IPS-11a (cell line): ENCODE results near the gene RTP4.

Source experiments
- H3K4me3 ChIP-seq: one replicate; pipeline ENCODE4 v1.5.1; 2013; ENCODE audit warnings: low read depth, low read length, control low read depth

Gene RTP4, protein sequence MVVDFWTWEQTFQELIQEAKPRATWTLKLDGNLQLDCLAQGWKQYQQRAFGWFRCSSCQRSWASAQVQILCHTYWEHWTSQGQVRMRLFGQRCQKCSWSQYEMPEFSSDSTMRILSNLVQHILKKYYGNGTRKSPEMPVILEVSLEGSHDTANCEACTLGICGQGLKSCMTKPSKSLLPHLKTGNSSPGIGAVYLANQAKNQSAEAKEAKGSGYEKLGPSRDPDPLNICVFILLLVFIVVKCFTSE

GRCh38 chr3:187368251-187369088, at the start of gene RTP4:
TSS of gene RTP4 (plus strand) at chr3:187368385. CDS start at chr3:187368442, 57 bp downstream.
- no peak within 1 kb of the TSS for H3K4me3 ChIP-seq

DNA sequence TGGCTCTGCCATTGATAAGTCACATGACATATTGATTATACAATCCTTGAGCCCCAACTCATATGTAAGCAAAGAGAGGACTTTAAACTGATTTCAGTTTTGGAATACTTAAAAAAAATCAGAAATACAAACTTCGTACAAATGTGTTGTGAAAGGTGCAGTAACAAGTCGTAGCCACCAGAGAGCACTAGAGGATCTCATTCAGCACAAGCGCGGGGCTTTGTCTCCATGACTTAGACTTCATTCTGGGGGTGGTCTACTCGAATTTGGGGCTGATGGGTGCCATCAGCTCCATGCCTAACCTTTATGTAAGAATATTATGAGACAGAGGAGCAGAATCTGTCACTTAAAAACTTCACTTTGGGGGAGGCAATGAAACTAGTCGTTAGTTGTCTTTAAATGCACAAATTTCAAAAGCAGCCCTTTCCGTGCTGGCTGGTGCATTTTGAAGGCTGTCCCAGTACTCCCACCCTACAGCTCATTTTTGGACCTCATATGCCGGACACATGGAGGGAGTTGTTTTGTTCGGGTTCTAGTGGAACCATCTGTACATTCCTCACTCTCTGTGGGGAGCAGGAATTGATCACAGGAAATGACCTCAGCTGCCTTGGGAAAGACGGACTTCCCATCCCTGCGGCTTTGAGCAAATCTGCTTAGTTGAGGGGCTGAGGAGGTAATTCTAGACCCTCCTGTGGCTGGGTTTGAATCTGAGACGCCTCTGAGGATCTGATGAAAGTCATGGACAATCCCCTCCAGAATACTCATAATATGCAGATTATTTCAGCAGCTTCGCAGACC, 49.2 kb upstream of the RTP4 start:
- H3K4me3 ChIP-seq: no peak overlapping the region

GRCh38 chr3:187319699-187320302, 48.4 kb upstream of the RTP4 start:
- H3K4me3 ChIP-seq: no peak overlapping the region

GRCh38 chr3:187321766-187322165, 46.4 kb upstream of the RTP4 start:
- no peak overlapping the region for H3K4me3 ChIP-seq

DNA sequence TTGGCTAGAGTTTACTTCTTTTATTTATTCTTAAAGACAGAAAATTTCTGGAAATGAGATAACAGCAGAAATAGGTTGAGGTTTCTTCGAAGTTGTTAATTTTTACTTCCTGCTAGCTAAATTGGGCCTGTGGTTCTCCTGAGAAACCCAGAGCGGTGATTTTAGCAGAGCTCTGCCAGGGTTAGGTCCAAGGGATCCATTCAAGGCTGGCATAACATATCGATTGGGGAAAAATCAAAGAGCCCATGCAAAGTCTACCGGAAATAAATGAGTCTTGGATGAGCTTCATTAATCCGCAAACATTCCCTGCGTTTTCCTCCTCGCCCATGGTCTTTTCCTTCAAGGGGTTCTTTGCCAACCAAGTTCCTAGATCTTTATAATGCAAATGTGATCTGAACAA, 45.9 kb upstream of the RTP4 start:
- H3K4me3 ChIP-seq: no peak overlapping the region

DNA sequence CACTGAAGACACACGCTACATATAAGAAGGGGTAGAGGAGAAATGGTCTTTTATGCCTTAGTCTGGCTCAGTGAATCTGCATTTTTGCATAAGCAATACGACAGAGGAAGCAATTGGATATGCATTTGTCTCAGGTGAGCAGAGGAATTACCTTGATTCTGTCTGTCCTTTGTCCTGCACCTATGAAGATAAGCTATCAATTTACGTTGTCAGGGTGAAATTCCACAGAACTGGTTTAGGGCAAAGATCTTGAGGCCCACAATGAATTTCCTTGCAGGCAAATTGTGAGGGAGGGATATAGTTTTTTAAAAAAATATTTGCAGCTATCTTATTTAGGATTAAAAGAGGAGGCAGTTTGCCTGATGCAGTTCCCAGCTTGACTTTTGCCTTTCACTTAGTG, 45.1 kb upstream of the RTP4 start:
- H3K4me3 ChIP-seq: no peak overlapping the region

- H3K4me3 ChIP-seq: no peak overlapping the region
These were observed 42.6 kb upstream of the RTP4 start for GRCh38 chr3:187325632-187326031.

GRCh38 chr3:187327845-187328244, 40.3 kb upstream of the RTP4 start:
- H3K4me3 ChIP-seq: no peak overlapping the region

GRCh38 chr3:187328691-187329090, 39.5 kb upstream of the RTP4 start:
- no peak overlapping the region for H3K4me3 ChIP-seq

DNA sequence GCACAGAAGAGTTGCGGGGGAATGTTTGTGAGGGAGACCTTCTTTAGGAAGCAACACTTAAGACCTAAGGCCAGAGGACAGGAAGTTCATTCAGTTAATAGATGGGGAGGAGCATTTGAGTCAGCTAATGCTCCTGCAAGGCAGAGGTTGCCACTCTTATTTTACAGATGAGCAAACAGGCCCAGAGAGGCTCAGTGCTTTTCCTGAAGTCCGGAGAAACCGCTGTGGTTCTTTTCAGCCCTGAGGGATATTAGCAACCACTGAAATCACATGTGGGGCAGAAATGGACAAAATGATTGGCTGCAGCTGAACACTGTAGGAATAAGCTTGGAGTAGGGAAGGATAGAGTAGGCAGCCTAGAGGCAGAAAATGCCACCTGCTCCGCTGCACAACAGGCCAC, 33.3 kb upstream of the RTP4 start:
- H3K4me3 ChIP-seq: no peak overlapping the region

DNA sequence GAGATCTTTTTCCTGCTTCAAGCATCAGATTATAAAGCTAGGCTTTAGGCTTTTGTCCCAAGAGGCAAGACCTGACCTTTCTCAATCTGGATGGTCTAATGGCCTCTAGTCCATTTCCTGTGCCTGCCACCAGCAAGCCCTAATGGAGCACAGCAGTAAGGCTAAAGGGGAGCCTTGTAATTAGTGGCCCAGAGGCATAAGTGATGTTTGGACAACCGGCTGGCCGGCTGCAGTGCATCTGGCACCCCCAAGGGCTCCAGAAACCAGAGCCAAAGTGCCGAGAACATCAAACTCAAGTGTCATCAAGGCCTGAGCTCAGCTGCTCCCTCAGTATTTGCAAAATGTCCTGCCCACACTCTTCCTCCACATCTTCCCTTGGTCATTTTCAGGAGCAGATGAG, 31.9 kb upstream of the RTP4 start:
- no peak overlapping the region for H3K4me3 ChIP-seq

DNA sequence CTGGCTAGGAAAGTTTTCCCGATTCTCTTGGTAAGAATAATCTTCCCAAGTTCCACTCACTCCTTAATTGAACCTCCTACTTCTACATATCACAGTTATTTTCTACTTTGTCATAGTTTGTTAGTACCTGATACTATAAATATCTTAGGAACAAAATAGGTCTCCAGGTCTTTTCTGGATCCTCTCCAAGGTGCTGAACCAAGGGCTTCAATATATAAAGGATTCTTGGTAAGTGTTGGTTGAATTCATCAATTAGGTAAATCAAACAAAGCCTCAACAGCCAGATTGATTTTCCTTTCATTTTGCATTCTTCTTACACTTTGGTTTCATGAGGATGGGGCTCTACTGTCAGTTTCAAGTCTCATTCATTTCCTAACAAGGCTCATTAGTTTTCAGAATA, 27.6 kb upstream of the RTP4 start:
- H3K4me3 ChIP-seq: no peak overlapping the region

DNA sequence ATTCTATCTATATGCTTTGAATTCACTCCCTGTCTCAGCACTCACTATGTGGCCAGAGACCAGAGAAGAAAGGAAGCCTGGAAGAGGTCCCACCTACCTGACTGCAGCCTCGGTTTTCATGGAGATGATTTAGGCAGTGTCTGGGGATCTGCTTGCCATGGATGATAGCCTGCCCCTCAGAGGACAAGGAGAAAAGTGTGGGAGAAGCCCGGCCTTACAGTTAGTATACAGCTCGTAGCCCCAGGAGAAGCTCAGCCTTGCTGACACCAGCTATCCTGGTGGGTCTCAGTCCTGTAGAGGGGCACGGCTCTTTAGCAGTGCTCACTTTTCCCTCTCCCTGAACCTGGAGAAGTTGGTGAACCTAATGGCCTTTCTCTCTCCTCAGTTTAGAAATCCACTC, 25.9 kb upstream of the RTP4 start:
- H3K4me3 ChIP-seq: no peak overlapping the region

- no peak overlapping the region for H3K4me3 ChIP-seq
These were observed 24.5 kb upstream of the RTP4 start for GRCh38 chr3:187343670-187344069.

DNA sequence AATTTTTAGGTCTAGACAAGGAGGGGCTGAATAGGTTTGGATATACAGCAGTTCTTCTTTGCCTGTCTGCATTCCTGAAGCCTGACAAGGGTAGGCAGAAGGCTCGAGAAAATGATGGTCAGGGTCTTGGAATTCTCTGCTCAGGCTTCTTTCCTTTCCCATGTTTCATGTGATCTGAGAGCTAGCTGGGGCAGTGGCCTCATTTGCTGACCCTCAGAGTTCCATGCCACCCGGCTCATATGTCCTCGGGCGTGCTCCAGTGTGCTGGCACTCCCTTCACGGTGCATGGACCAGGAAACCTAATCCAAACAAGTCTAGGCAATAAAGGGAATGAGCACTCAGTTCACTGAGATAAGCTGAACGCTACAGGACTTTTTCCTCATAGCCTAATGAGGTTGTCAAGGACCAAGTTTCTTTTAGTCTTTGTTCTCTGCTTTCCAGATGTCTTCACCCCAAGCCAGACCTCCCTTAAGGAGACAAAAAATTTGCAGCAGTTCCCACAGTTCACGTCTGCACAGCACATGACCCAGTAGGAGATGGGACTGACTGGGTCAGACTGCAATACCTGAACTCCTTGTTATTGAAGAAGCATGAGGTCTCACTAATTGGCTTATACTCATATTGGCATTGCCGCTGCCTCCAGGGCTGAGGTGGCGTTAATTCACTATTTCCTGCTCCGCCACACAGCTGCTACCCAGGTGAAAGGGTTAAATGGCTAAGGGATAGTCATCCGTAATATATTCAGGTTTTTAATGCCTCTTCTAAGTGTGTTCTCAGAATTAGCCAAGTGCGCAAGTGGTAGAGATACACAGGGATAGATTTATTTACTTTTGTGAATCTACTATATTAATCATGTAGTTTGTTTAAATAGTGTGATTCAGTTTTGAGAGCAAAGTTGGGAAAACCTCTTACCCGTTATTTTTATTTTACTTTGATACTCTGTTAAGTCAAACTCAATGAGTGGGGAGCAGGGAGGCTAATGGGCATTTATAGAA, 15.3 kb upstream of the RTP4 start:
- no peak overlapping the region for H3K4me3 ChIP-seq

DNA sequence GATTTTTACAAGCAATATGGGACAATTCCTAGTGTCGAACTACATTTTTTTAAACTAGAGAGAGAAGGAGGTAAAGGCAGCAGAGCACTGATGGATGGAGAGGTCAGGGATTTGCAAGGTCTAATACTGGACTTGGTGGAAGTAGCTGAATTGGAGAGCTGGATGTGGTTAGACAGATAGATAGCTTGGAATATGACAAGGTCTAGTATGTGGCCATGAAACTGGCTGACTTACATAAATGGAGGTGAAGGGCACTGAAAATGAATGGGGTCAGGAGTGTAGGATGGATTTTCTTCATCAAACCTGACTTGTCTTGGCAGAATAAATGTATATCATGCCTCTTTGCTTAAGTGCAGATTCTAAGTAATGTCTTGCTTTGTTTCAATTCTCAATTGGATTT, 10.1 kb upstream of the RTP4 start:
- no peak overlapping the region for H3K4me3 ChIP-seq

DNA sequence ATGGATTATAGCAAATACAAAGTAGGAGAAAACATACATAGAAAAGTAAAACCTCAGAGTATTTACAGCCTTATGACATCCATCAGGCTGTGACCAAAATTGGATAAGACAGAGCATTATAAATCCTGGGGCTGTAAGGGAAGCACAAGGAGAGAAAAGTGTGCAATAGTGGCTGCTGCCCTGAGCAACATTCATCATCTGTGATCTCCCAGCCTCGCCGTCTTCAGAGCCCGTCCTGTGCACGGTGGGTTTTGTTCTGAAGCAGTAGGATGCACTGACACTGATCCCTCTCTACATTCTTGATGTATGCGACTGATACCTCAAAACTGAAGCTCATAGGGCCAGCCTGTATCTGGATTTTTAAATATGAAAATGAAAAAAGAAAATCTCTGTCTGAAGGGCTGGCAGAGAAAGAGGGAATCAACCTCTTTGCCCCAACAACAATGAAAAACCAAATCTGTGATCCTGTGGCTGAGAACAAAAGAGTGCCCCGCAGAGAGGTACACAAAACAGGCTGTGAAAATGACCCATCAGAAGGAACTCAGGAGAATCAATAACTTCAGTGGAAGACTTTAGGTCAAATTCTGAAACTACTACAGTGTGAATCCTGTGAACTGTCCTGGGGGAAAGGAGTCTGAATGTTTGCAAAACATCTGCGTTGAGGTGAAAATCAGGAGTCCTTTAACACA, 8.2 kb upstream of the RTP4 start:
- no peak overlapping the region for H3K4me3 ChIP-seq

GRCh38 chr3:187360596-187360995, 7.6 kb upstream of the RTP4 start:
- no peak overlapping the region for H3K4me3 ChIP-seq

DNA sequence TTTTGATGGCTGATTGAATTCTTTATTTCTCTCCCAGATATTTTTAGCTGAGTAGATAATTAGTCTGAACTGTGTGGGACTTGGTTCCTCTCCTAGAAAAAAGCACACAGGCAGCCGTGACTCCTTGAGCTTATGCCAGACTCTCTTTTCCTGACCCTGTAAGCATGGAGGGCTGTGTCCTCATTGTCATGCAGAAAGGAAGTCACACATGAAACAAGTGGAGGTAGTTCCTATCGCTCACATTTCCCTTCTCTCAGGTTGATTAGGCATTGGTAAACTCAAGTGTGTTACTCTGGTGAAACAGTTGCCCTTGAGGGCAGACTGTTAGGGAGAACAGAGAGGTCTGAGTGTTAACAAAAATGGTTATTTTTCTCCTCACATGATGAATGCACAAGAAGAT, 6.3 kb upstream of the RTP4 start:
- no peak overlapping the region for H3K4me3 ChIP-seq
